ENCODE data around the gene ANGPTL8. TPM values are rescaled to one million over a fixed set of nuclear protein-coding genes. Genes with fewer than 3 reads are reported as not detected.

ANGPTL8 gene, protein sequence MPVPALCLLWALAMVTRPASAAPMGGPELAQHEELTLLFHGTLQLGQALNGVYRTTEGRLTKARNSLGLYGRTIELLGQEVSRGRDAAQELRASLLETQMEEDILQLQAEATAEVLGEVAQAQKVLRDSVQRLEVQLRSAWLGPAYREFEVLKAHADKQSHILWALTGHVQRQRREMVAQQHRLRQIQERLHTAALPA
- total RNA-seq (not detected), polyA plus RNA-seq (not detected), total RNA-seq (not detected)

DNA sequence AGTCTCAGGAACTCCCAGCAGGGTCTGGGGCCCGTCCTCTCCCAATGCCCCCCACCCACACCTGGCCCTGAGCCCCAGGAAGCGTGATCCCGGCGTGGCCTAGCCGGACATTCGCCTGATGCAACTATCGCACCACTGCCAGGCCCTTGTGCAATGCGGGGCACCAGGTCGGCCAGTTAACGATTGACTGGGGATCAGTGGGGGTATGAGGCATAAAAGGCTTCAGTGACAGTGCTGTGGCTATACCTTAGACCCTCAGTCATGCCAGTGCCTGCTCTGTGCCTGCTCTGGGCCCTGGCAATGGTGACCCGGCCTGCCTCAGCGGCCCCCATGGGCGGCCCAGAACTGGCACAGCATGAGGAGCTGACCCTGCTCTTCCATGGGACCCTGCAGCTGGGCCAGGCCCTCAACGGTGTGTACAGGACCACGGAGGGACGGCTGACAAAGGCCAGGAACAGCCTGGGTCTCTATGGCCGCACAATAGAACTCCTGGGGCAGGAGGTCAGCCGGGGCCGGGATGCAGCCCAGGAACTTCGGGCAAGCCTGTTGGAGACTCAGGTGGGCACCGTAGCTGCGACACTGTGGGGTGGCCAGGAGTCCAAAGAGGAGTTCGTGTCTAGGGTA lies at the start of gene ANGPTL8:
ANGPTL8 (plus strand) TSS at position 243 of the 624 bp plus-strand sequence; CDS start at position 262, 19 bp downstream.
- H3K36me3 Mint-ChIP-seq: no peaks in the 10 kb centered on the region
- no peaks in the 10 kb centered on the region for H3K4me1 ChIP-seq (ENCODE audit: control insufficient read depth in 2 of 2, insufficient read depth in 2 of 2, low read length in 2 of 2)
- H3K4me3 ChIP-seq (ENCODE audit: low read length): no peak within 1 kb of the TSS
- H3K27me3 ChIP-seq (ENCODE audit: control insufficient read depth in 2 of 2, insufficient read depth in 2 of 2, low read length in 2 of 2): no peaks in the 10 kb centered on the region
- CTCF ChIA-PET: interaction anchor here (0.6 kb wide), 1 partner anchor 341 kb away, joined by 3 read pairs; no protein-coding TSS in a partner anchor
- no peak within 1 kb of the TSS for H3K27ac Mint-ChIP-seq
- peaks cover 4 to 6% (median 5%) of the 10 kb centered on the region in 7 donors for H3K4me1 Mint-ChIP-seq
- H3K9me3 Mint-ChIP-seq: peaks cover 0 to 21% (median 9%) of the 10 kb centered on the region in 11 donors
- DNase-seq: no peak
- POLR2A ChIA-PET: no interaction called here
- peaks cover 0 to 18% (median 5%) of the 10 kb centered on the region in 5 donors for H3K27me3 Mint-ChIP-seq
- H3K36me3 ChIP-seq (ENCODE audit: control insufficient read depth in 2 of 3, insufficient read depth in 3 of 3, low read length in 3 of 3): no peaks in the 10 kb centered on the region
- H3K4me3 Mint-ChIP-seq: no peak within 1 kb of the TSS
- intact Hi-C loops (cut with micrococcal nuclease): no loop called here
- H3K27ac ChIP-seq (ENCODE audit: low read depth, low read length): no peak within 1 kb of the TSS
- no peak for ATAC-seq
- H3K9me3 ChIP-seq (ENCODE audit: control insufficient read depth in 2 of 3, low read length in 3 of 3): peaks cover 0 to 24% (median 0%) of the 10 kb centered on the region in 3 experiments

DNA sequence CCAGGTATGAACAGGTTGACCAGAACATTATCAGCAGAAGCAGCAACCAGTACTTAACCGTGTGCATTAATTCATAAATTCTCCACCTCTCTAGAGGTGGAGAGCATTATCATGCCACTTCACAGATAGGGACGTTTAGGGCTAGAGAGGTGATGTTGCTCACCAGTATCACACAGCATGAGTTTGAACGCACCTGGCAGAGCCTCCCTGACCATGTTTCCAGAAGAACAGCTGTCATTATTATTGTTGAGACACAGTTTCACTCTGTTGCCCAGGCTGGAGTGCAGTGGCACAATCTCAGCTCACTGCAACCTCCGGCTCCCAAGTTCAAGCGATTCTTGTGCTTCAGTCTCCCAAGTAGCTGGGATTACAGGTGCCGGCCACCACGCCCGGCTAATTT lies 48.9 kb upstream of the ANGPTL8 start:
- Histone ChIP-seq H3K27ac (ENCODE audit: low read depth, low read length) (no peak overlapping the region), H3K9me3 (ENCODE audit: control insufficient read depth in 2 of 3, low read length in 3 of 3) (no peaks in the 10 kb centered on the region), H3K4me1 (ENCODE audit: control insufficient read depth in 2 of 2, insufficient read depth in 2 of 2, low read length in 2 of 2) (peaks cover 0 to 7% of the 10 kb centered on the region in 2 donors), H3K36me3 (ENCODE audit: control insufficient read depth in 2 of 3, insufficient read depth in 3 of 3, low read length in 3 of 3) (no peaks in the 10 kb centered on the region), H3K27me3 (ENCODE audit: control insufficient read depth in 2 of 2, insufficient read depth in 2 of 2, low read length in 2 of 2) (no peaks in the 10 kb centered on the region), H3K4me3 (ENCODE audit: low read length) (no peak overlapping the region)
- POLR2A ChIA-PET: no interaction called here
- Mint-ChIP-seq H3K4me1 (peaks cover 0 to 4% (median 2%) of the 10 kb centered on the region in 7 donors), H3K9me3 (peaks cover 0 to under 1% (median 0%) of the 10 kb centered on the region in 11 donors), H3K4me3 (no peak overlapping the region), H3K27ac (no peak overlapping the region), H3K36me3 (no peaks in the 10 kb centered on the region), H3K27me3 (peaks cover 2 to 3% (median 2%) of the 10 kb centered on the region in 5 donors)
- CTCF ChIA-PET: interaction anchor here (0.8 kb wide), 1 partner anchor 16 kb away, joined by 3 read pairs; no protein-coding TSS in a partner anchor
- DNase-seq (no peak), ATAC-seq (no peak)
- intact Hi-C loops (cut with micrococcal nuclease): no loop called here

DNA sequence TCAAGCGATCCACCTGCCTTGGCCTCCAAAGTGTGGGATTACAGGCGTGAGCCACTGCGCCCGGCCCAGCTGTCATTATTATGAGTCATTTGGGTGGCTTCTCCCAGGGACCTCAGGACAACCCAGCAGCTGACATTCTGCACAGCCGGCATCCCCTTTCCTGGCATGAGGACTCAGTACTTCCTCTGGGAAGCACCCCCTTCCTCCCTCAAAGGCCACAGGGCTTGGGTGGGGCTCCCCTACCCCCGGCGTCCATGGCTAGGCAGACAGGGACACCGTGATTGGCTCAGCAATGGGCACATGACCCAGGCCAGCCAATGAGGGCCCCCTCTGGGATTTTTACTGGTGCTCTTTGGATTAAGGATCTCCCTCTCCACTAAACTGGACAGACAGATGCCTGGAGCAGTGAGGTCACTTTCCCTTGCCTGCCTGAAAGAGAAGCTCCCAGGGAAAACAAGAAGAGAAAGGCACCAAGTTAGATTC lies 48.1 kb upstream of the ANGPTL8 start:
- no peak overlapping the region for H3K27ac ChIP-seq (ENCODE audit: low read depth, low read length)
- Mint-ChIP-seq H3K36me3 (no peaks in the 10 kb centered on the region), H3K4me1 (peaks cover 0 to 9% (median 5%) of the 10 kb centered on the region in 7 donors), H3K9me3 (peaks cover 0 to 2% (median 0%) of the 10 kb centered on the region in 11 donors), H3K4me3 (no peak overlapping the region), H3K27ac (no peak overlapping the region), H3K27me3 (peaks cover 5 to 8% (median 7%) of the 10 kb centered on the region in 5 donors)
- POLR2A ChIA-PET: no interaction called here
- CTCF ChIA-PET: no interaction called here
- H3K27me3 ChIP-seq (ENCODE audit: control insufficient read depth in 2 of 2, insufficient read depth in 2 of 2, low read length in 2 of 2): no peaks in the 10 kb centered on the region
- intact Hi-C loops (cut with micrococcal nuclease): no loop called here
- H3K9me3 ChIP-seq (ENCODE audit: control insufficient read depth in 2 of 3, low read length in 3 of 3): no peaks in the 10 kb centered on the region
- H3K4me1 ChIP-seq (ENCODE audit: control insufficient read depth in 2 of 2, insufficient read depth in 2 of 2, low read length in 2 of 2): peaks cover 0 to 9% of the 10 kb centered on the region in 2 donors
- ATAC-seq (peak; percentile 37), DNase-seq (no peak)
- H3K36me3 ChIP-seq (ENCODE audit: control insufficient read depth in 2 of 3, insufficient read depth in 3 of 3, low read length in 3 of 3): no peaks in the 10 kb centered on the region
- no peak overlapping the region for H3K4me3 ChIP-seq (ENCODE audit: low read length)

DNA sequence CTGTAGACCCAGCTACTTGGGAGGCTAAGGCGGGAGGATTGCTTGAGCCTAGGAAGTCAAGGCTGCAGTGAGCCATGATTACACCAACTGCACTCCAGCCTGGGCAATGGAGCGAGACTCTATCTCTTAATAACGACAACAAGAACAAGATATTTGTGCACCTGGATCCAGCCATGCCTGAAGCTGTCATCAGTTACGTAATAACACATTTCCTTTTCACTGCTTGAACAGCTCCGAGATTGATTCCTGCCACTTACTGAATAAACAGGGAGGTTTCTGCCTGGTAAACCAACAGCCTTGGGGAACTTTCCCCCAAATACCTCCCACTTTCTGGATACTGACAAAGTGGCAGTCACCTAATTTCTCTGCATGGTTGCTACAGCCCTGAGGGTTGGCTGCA lies 47.5 kb upstream of the ANGPTL8 start:
- intact Hi-C loops (cut with micrococcal nuclease): no loop called here
- peaks cover 0 to 3% of the 10 kb centered on the region in 2 donors for H3K27me3 ChIP-seq (ENCODE audit: control insufficient read depth in 2 of 2, insufficient read depth in 2 of 2, low read length in 2 of 2)
- H3K4me3 Mint-ChIP-seq: no peak overlapping the region
- H3K27ac Mint-ChIP-seq: no peak overlapping the region
- ChIA-PET CTCF (no interaction called here), POLR2A (no interaction called here)
- H3K27me3 Mint-ChIP-seq: peaks cover 5 to 11% (median 10%) of the 10 kb centered on the region in 5 donors
- ATAC-seq: no peak
- DNase-seq: no peak
- no peaks in the 10 kb centered on the region for H3K36me3 Mint-ChIP-seq
- H3K9me3 Mint-ChIP-seq: peaks cover 0 to 2% (median 0%) of the 10 kb centered on the region in 11 donors
- no peaks in the 10 kb centered on the region for H3K36me3 ChIP-seq (ENCODE audit: control insufficient read depth in 2 of 3, insufficient read depth in 3 of 3, low read length in 3 of 3)
- H3K9me3 ChIP-seq (ENCODE audit: control insufficient read depth in 2 of 3, low read length in 3 of 3): no peaks in the 10 kb centered on the region
- no peak overlapping the region for H3K27ac ChIP-seq (ENCODE audit: low read depth, low read length)
- no peak overlapping the region for H3K4me3 ChIP-seq (ENCODE audit: low read length)
- H3K4me1 Mint-ChIP-seq: peaks cover 0 to 12% (median 5%) of the 10 kb centered on the region in 7 donors
- H3K4me1 ChIP-seq (ENCODE audit: control insufficient read depth in 2 of 2, insufficient read depth in 2 of 2, low read length in 2 of 2): peaks cover 0 to 11% of the 10 kb centered on the region in 2 donors

DNA sequence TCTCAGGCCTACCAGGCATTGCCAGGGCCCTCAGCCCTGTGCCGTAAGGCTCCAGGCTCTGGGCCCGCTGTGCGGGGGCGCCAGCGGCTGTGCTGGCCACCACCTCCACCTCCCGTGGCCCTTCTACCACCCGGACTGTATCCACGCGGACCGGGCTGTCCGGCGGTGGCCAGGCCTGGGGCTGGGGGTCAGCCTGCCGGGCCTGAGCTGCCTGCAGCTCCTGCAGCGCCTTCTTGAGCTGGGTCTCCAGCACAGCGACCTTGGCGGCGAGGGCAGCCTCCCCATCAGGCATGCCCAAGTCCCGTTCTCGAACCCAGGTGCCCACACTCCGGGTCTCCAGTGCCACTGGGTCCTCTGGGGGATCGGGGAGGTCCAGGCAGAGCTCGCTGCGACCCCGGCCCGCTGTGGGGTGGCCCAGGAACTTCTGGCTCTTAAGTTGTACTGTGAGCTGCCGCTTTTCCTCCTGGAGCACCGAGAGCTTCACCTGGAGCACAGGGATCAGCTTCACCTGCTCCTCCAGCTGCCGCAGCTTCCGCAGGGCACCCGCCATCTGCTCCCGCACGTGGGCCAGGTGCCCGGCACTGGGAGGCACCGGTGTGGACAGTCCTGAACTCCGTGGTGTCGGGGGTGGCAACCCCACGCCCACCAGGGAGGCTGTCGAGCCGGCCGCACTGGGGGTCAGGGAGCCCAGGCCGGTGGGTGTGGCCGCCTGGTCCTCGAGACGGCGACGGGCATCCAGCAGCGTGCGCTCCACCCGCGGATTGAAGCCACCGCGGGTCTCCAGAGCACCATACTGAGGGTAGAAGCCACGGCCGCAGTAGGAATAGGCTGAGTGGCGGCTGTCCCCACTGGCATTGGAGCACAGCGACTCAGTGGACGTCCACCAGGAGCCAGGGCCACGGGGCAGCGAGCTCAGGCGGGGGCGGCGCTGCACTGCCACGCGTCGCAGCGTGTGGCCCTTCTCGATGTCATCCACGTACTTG lies 46.2 kb upstream of the ANGPTL8 start:
- peaks cover 0 to 15% (median 6%) of the 10 kb centered on the region in 7 donors for H3K4me1 Mint-ChIP-seq
- Histone ChIP-seq H3K4me1 (ENCODE audit: control insufficient read depth in 2 of 2, insufficient read depth in 2 of 2, low read length in 2 of 2) (peaks cover 0 to 13% of the 10 kb centered on the region in 2 donors), H3K36me3 (ENCODE audit: control insufficient read depth in 2 of 3, insufficient read depth in 3 of 3, low read length in 3 of 3) (no peaks in the 10 kb centered on the region), H3K4me3 (ENCODE audit: low read length) (no peak overlapping the region), H3K27ac (ENCODE audit: low read depth, low read length) (no peak overlapping the region), H3K9me3 (ENCODE audit: control insufficient read depth in 2 of 3, low read length in 3 of 3) (no peaks in the 10 kb centered on the region), H3K27me3 (ENCODE audit: control insufficient read depth in 2 of 2, insufficient read depth in 2 of 2, low read length in 2 of 2) (peaks cover 0 to 3% of the 10 kb centered on the region in 2 donors)
- ChIA-PET CTCF (interaction anchor here (0.5 kb wide), 1 partner anchor 69 kb away, joined by 3 read pairs; no protein-coding TSS in a partner anchor), POLR2A (no interaction called here)
- no peak overlapping the region for H3K27ac Mint-ChIP-seq
- peaks cover 5 to 14% (median 10%) of the 10 kb centered on the region in 5 donors for H3K27me3 Mint-ChIP-seq
- intact Hi-C loops (cut with micrococcal nuclease): no loop called here
- no peaks in the 10 kb centered on the region for H3K36me3 Mint-ChIP-seq
- no peak overlapping the region for H3K4me3 Mint-ChIP-seq
- ATAC-seq (no peak), DNase-seq (no peak)
- peaks cover 0 to 2% (median 0%) of the 10 kb centered on the region in 11 donors for H3K9me3 Mint-ChIP-seq

DNA sequence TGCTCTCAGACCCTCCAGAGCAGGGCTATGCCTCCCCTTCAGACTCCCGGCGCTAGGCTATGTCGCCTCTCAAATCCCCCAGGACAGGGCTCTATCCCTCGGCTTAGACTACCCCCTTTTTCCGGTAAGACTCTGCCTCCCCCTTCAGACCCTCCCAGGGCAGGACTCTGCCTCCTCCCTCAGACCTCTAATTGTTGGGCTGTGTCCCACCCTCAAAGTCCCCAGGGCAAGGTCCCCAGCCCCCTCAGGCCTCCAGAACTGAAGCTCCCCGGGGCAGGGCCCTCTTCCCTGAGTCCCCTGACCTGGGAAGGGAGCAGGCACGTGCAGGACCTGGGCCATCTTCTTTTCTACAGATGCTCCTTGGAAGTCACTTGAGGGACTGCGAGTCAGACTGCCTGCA lies 45.2 kb upstream of the ANGPTL8 start:
- Mint-ChIP-seq H3K4me1 (peaks cover 0 to 15% (median 6%) of the 10 kb centered on the region in 7 donors), H3K36me3 (no peaks in the 10 kb centered on the region), H3K27ac (peak overlapping the region in 1 of 9 donors; percentile 72), H3K9me3 (peaks cover 0 to 2% (median 0%) of the 10 kb centered on the region in 11 donors), H3K4me3 (no peak overlapping the region), H3K27me3 (peaks cover 5 to 19% (median 10%) of the 10 kb centered on the region in 5 donors)
- H3K4me1 ChIP-seq (ENCODE audit: control insufficient read depth in 2 of 2, insufficient read depth in 2 of 2, low read length in 2 of 2): peaks cover 0 to 13% of the 10 kb centered on the region in 2 donors
- H3K4me3 ChIP-seq (ENCODE audit: low read length): no peak overlapping the region
- CTCF ChIA-PET: no interaction called here
- no peak overlapping the region for H3K27ac ChIP-seq (ENCODE audit: low read depth, low read length)
- no peaks in the 10 kb centered on the region for H3K9me3 ChIP-seq (ENCODE audit: control insufficient read depth in 2 of 3, low read length in 3 of 3)
- H3K36me3 ChIP-seq (ENCODE audit: control insufficient read depth in 2 of 3, insufficient read depth in 3 of 3, low read length in 3 of 3): no peaks in the 10 kb centered on the region
- intact Hi-C loops (cut with micrococcal nuclease): no loop called here
- DNase-seq (no peak), ATAC-seq (no peak)
- POLR2A ChIA-PET: no interaction called here
- H3K27me3 ChIP-seq (ENCODE audit: control insufficient read depth in 2 of 2, insufficient read depth in 2 of 2, low read length in 2 of 2): peaks cover 0 to 3% of the 10 kb centered on the region in 2 donors
